ENCODE measurements around the gene PRKD1. TPM values are rescaled to one million over a fixed set of nuclear protein-coding genes. Genes with fewer than 3 reads are reported as not detected.

Gene PRKD1
- total RNA-seq, 1 experiment from 2014 or later: 2.7 TPM

DNA sequence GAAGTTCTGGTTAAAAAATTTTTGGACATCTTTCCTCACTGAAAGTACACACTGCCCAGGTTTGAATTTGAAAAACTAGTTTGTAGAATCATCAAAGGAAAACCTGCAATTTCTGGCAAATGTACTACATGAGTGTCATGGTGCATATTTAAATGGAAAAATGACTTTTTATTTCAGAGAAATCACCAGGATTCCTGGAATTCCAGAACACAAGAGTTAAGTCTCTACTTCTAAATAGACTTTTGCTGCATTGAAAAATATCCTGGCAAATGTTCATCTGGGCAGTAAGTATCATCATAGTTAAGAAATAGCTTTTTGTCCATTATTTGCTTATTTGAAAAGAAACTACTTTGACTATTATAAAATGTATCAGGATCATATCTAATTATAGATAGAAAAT lies 275.1 kb downstream of the PRKD1 start:
- no peak overlapping the region for H2BK20ac ChIP-seq (ENCODE audit: low read depth, low read length, poor library complexity, severe bottlenecking)
- Mint-ChIP-seq H3K27ac (no peak overlapping the region), H3K27me3 (ENCODE audit: low read depth) (no peaks in the 10 kb centered on the region), H3K9me3 (peaks cover 18 to 21% of the 10 kb centered on the region in 2 experiments), H3K36me3 (ENCODE audit: insufficient read depth in 1 of 3, low read depth in 3 of 3) (peaks cover 19 to 21% (median 21%) of the 10 kb centered on the region in 3 experiments), H3K4me1 (peaks cover 6 to 16% of the 10 kb centered on the region in 2 experiments), H3K4me3 (no peak overlapping the region)
- no peak overlapping the region for H3K9ac ChIP-seq (ENCODE audit: extremely low read depth, insufficient read length, low read length)
- no peak overlapping the region for H3T11ph ChIP-seq (ENCODE audit: low read length)
- no peaks in the 10 kb centered on the region for H3K4me1 ChIP-seq (ENCODE audit: insufficient read depth, low read length)
- no peaks in the 10 kb centered on the region for H3K27me3 ChIP-seq (ENCODE audit: insufficient read depth, low read length)
- no peak overlapping the region for H3K27ac ChIP-seq (ENCODE audit: insufficient read length, low read depth, low read length)
- no peaks in the 10 kb centered on the region for H4K20me1 ChIP-seq (ENCODE audit: control insufficient read depth, insufficient read depth, insufficient read length)
- no peak overlapping the region for H2BK12ac ChIP-seq (ENCODE audit: insufficient read length, low read depth, low read length)
- TF ChIP-seq, protein P1, sequence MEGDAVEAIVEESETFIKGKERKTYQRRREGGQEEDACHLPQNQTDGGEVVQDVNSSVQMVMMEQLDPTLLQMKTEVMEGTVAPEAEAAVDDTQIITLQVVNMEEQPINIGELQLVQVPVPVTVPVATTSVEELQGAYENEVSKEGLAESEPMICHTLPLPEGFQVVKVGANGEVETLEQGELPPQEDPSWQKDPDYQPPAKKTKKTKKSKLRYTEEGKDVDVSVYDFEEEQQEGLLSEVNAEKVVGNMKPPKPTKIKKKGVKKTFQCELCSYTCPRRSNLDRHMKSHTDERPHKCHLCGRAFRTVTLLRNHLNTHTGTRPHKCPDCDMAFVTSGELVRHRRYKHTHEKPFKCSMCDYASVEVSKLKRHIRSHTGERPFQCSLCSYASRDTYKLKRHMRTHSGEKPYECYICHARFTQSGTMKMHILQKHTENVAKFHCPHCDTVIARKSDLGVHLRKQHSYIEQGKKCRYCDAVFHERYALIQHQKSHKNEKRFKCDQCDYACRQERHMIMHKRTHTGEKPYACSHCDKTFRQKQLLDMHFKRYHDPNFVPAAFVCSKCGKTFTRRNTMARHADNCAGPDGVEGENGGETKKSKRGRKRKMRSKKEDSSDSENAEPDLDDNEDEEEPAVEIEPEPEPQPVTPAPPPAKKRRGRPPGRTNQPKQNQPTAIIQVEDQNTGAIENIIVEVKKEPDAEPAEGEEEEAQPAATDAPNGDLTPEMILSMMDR (conservative IDR thresholded peaks at IDR 0.05): no peak
- H3K4ac ChIP-seq (ENCODE audit: low read depth, low read length): no peak overlapping the region
- no peak overlapping the region for H3K23ac ChIP-seq (ENCODE audit: insufficient read length, low read depth, low read length)
- no peak overlapping the region for H2BK120ac ChIP-seq (ENCODE audit: low read depth, low read length, poor library complexity, severe bottlenecking)
- H4K8ac ChIP-seq (replicated peaks; ENCODE audit: insufficient read length, low read depth, low read length): no peak overlapping the region
- H2AK5ac ChIP-seq (ENCODE audit: insufficient read length, low read length): no peak overlapping the region
- no peak overlapping the region for H3K56ac ChIP-seq (ENCODE audit: insufficient read length, low read depth, low read length)
- H3K14ac ChIP-seq (ENCODE audit: insufficient read depth, low read length): no peak overlapping the region
- no peak overlapping the region for H3K4me2 ChIP-seq (ENCODE audit: insufficient read depth, insufficient read length, low read length)
- DNase-seq: no peak
- H2BK5ac ChIP-seq (ENCODE audit: insufficient read length, low read length): no peak overlapping the region
- no peak overlapping the region for H2AFZ ChIP-seq (ENCODE audit: low read length)
- no peaks in the 10 kb centered on the region for H3K79me1 ChIP-seq (ENCODE audit: insufficient read depth, low read depth, low read length, poor library complexity, severe bottlenecking)
- no peaks in the 10 kb centered on the region for H3K79me2 ChIP-seq (ENCODE audit: insufficient read depth, low read length)
- H3K18ac ChIP-seq (ENCODE audit: insufficient read length, low read depth, low read length): no peak overlapping the region
- no peak overlapping the region for H2BK15ac ChIP-seq (ENCODE audit: low read depth, low read length)
- H4K5ac ChIP-seq (ENCODE audit: insufficient read length, low read depth, low read length): no peak overlapping the region
- no peaks in the 10 kb centered on the region for H3K23me2 ChIP-seq (ENCODE audit: insufficient read length, low read depth, low read length, poor library complexity, severe bottlenecking)
- no peak overlapping the region for H4K91ac ChIP-seq (ENCODE audit: insufficient read length, low read depth, low read length)
- H3K9me3 ChIP-seq (ENCODE audit: control insufficient read depth, low read depth, low read length): peaks cover 3% of the 10 kb centered on the region
